ENCODE measurements around the gene MAML2.

DNA sequence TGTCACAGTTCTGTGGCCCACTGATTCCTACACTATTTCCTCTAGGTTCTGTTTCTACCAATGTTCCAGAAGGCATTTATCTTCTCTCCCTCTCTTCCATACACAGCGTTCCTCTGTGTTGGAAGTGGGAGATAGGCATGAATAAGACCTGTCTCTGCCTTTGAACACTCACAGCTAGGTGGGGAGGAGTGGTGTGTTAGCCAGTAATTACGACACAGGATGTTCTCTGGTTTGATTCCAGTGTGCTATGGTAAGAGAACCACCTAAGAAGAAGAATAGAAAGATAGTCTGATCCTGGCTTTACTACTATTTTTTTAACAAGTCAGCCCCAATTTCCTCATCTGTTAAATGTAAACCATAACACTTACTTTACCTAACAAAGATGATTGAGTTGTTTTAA lies 218.8 kb downstream of the MAML2 start:
- TF ChIP-seq, protein P1, sequence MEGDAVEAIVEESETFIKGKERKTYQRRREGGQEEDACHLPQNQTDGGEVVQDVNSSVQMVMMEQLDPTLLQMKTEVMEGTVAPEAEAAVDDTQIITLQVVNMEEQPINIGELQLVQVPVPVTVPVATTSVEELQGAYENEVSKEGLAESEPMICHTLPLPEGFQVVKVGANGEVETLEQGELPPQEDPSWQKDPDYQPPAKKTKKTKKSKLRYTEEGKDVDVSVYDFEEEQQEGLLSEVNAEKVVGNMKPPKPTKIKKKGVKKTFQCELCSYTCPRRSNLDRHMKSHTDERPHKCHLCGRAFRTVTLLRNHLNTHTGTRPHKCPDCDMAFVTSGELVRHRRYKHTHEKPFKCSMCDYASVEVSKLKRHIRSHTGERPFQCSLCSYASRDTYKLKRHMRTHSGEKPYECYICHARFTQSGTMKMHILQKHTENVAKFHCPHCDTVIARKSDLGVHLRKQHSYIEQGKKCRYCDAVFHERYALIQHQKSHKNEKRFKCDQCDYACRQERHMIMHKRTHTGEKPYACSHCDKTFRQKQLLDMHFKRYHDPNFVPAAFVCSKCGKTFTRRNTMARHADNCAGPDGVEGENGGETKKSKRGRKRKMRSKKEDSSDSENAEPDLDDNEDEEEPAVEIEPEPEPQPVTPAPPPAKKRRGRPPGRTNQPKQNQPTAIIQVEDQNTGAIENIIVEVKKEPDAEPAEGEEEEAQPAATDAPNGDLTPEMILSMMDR (IDR thresholded peaks at IDR 0.05) = no peak
- TF ChIP-seq POLR2AphosphoS5 (IDR thresholded peaks at IDR 0.05) = no peak
